Measurements from ENCODE around the gene CCDC141. TPM values are rescaled to one million over a fixed set of nuclear protein-coding genes. Genes with fewer than 3 reads are reported as not detected.

The CCDC141 gene
- total and polyA plus RNA-seq, 12 donors, result 0.34 to 42.1 (median 1.4) TPM

DNA sequence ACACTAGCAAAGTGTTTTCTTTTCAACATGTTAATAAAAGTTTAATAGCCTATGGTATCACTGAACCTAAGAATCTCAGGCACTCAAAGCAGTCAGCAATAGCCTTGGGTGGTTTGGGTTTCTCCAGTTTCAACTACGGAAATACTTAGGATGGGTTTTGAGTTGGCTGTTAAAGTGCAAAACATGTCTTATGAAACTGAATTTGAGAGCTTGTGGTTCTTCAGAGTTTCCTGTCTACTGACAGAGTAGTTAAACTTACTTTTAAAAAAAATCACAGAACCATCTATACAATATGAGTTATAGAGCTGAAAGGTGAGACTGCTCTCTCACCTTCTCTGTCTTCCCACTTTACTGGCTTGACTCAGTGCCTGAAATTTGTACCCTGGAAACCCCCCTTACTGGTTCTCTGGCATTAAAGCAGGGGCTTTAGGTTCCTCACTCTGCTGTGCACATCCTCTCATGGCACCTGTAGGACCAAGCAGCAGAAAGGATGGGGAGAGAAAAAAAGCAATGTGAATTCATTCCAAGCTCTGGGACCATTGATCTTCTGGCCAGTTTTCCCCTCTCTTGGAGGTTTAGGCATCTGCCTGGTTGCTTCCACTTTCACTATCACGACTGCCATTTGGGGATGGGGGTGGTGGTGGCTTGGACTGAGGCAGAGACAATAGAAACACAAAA is 18.1 kb downstream of the CCDC141 start:
- Histone ChIP-seq H3K27ac (no peak overlapping the region), H3K36me3 (replicated peaks in 1 of 2) (no peaks in the 10 kb centered on the region), H3K4me1 (replicated peaks in 1 of 2) (no peaks in the 10 kb centered on the region), H3K4me3 (peak overlapping the region in 1 of 4 donors; percentile 32), H3K27me3 (no peaks in the 10 kb centered on the region), H3K9me3 (replicated peaks in 1 of 3) (no peaks in the 10 kb centered on the region)
- no peak for DNase-seq
- TF ChIP-seq CTCF (IDR thresholded peaks at IDR 0.05), result no peak
- TF ChIP-seq POLR2A (IDR thresholded peaks at IDR 0.05), result no peak
- intact Hi-C loops (cut with DNase I), result no loop called here
- WGBS, 4 donors, result 16 to 26% (median 20%) methylated on average over 2 of the region's 2 CpGs

- H3K4me1 ChIP-seq (replicated peaks in 1 of 2), result no peaks in the 10 kb centered on the region
- H3K9me3 ChIP-seq (replicated peaks in 1 of 3), result no peaks in the 10 kb centered on the region
- no peaks in the 10 kb centered on the region for H3K36me3 ChIP-seq (replicated peaks in 1 of 2)
- no peaks in the 10 kb centered on the region for H3K27me3 ChIP-seq
- TF ChIP-seq CTCF (IDR thresholded peaks at IDR 0.05), result no peak
- TF ChIP-seq POLR2A (IDR thresholded peaks at IDR 0.05), result no peak
- H3K4me3 ChIP-seq, result no peak overlapping the region
- 79 to 88% (median 83%) methylated on average over 2 of the region's 2 CpGs for WGBS, 4 donors
- intact Hi-C loops (cut with DNase I), result no loop called here
- no peak overlapping the region for H3K27ac ChIP-seq
- no peak for DNase-seq
Measured at GRCh38 chr2:179024445-179024844, 25.5 kb downstream of the CCDC141 start.

DNA sequence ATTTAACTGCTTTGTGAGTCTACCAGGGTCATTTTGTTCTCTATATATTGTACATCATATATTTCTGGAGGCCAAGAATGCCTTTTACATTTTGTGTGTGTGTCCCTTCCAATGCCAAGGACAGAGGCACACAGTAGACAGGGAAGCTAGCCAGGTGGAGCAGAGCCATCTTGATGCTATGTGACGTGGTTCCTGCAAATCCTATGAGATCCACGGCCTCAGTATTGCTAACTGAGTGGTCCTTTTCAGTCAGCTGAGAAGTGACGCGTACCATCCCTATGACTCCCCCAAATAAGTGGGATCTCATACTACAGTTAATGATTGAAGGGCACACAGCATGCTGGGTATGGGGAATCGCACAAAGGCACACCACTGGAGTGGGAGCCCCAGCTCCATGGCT is 27.3 kb downstream of the CCDC141 start:
- no peaks in the 10 kb centered on the region for H3K9me3 ChIP-seq (replicated peaks in 1 of 3)
- H3K27ac ChIP-seq, result no peak overlapping the region
- WGBS, 4 donors, result 47 to 84% (median 65%) methylated on average over 4 to 5 of the region's 5 CpGs
- no peak overlapping the region for H3K4me3 ChIP-seq
- no peaks in the 10 kb centered on the region for H3K4me1 ChIP-seq (replicated peaks in 1 of 2)
- peak in 4 of 7 donors; percentile 19 to 38 (median 25) for DNase-seq
- intact Hi-C loops (cut with DNase I), result no loop called here
- H3K27me3 ChIP-seq, result no peaks in the 10 kb centered on the region
- TF ChIP-seq POLR2A (IDR thresholded peaks at IDR 0.05), result no peak
- no peak for TF ChIP-seq CTCF (IDR thresholded peaks at IDR 0.05)
- H3K36me3 ChIP-seq (replicated peaks in 1 of 2), result no peaks in the 10 kb centered on the region

DNA sequence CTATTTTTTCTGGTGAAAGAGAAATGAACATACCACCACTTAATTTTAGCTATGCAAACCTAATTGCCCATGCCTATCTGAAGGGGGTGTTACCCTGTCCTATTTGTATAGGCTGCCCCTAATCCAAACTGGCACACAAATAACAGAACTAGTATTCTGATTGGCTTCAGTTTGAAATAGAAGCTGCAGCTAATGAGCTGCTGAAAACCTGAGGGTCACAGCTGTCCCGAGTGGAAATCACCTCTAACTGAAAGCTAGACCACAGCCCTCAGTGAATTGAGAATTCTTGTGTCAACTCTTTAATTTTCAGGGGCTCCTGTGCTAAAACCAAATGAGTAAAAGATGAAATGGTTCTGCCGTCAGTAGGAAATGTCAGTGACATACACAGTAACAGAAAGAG is 28.7 kb downstream of the CCDC141 start:
- H3K27me3 ChIP-seq, result no peaks in the 10 kb centered on the region
- no peak overlapping the region for H3K27ac ChIP-seq
- no peaks in the 10 kb centered on the region for H3K9me3 ChIP-seq (replicated peaks in 1 of 3)
- WGBS, 4 donors, result 49 to 59% (median 52%) methylated on average over 2 of the region's 2 CpGs
- H3K4me3 ChIP-seq, result no peak overlapping the region
- DNase-seq, result no peak
- no peaks in the 10 kb centered on the region for H3K4me1 ChIP-seq (replicated peaks in 1 of 2)
- intact Hi-C loops (cut with DNase I), result no loop called here
- H3K36me3 ChIP-seq (replicated peaks in 1 of 2), result no peaks in the 10 kb centered on the region
- no peak for TF ChIP-seq POLR2A (IDR thresholded peaks at IDR 0.05)
- TF ChIP-seq CTCF (IDR thresholded peaks at IDR 0.05), result no peak
